Stimulated activated CD8-positive, alpha-beta memory T cell treated with anti-CD3 and anti-CD28 coated beads, Interleukin-15, amount 100 ng/mL, for 4 hours (primary cell): ENCODE data around the gene LRRC74A.

Source experiments
- DNase-seq, 2 donors: peaks; one replicate each; pipeline ENCODE4 v3.0.0-alpha.2; 2020; ENCODE audit warnings: low read depth in 2 of 2

Gene LRRC74A

DNA sequence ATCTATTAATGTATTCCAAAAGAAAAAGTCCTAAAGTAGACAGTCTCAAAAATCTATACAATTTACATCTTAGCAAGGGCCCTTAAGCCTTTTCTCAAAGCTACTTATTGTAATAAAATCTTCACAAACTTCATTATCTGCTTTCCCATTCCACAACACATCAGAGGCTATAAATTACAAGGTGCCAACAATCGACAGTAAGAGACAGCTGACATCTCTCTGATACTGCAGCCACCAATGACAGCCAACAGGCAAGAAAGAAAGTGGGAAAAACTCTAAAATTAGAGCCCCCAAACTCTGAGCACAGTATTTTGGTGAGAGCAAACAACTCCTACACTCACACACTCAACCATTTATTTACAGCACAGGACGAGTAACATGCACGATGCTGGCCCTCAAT lies 15.7 kb upstream of the LRRC74A start:
- no peak for DNase-seq

- no peak for DNase-seq
These were observed 15.2 kb upstream of the LRRC74A start for GRCh38 chr14:76810953-76811400.

GRCh38 chr14:76811561-76811960 lies 14.6 kb upstream of the LRRC74A start:
- no peak for DNase-seq

DNA sequence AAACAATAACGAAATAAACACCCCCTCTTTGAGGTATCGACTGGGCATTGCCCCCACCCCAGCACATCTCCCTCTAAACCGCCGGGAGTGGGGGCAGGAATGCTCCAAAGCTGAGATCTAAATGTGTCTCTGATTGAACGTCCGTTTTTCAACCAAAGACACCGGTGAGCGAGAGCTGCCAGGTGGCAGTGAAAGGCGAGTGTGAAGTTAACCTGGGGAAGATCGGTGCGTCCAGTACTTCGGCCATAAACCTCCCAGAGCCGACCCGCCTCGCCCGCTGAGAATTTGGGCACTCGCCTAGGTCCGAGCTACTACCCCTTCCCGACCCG lies 14.2 kb upstream of the LRRC74A start:
- no peak for DNase-seq

GRCh38 chr14:76812422-76813383 lies 13.5 kb upstream of the LRRC74A start, which contains the start of gene ANGEL1:
Gene ANGEL1 (minus strand): TSS chr14:76812882. CDS start chr14:76812827, 55 bp downstream.
- peak; percentile 95 for DNase-seq

DNA sequence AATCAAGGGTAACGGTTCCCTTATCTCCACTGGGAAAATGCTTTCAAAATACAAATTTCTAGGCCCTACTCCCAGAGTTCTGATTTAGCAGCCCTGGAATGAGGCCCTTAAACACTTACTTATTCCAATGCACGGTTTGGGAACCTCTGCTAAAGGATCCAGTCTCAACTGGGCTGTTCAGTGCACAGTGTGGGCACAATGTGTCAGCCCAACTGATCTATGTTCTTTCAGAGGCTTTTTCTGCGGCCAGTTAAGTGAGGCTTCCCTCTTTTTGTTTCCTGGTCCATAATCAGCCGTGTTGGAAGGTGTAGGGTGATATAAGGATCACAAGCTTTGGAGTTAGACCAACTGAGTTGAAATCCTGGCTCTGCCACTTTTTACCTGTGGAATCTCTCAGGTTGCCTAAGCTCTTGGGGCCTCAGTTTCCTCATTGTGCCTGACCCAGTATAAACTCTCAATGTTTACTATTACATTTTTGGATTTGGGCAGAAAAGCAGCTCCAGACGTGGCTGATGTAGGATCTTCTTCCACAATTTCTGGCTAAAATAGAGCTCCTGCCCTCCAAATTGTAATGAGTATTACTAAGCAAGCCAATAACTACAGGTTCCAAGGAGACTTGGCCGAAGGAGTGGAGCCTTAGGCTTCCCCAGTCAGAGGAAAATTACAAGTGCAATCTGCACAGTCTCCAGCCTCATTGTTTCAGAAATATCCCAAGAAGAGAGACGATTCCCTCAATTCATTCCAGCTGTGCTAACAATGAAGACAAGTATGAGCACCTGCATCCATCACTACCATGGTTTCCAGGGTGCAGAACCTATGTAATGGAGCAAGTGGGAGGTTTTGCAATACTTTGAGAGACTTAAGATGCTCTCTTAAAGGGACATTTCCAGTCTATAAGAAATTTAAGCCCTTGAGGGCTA lies 11.2 kb upstream of the LRRC74A start:
- DNase-seq, result no peak

GRCh38 chr14:76820700-76821099 lies 5.5 kb upstream of the LRRC74A start:
- DNase-seq, result no peak

DNA sequence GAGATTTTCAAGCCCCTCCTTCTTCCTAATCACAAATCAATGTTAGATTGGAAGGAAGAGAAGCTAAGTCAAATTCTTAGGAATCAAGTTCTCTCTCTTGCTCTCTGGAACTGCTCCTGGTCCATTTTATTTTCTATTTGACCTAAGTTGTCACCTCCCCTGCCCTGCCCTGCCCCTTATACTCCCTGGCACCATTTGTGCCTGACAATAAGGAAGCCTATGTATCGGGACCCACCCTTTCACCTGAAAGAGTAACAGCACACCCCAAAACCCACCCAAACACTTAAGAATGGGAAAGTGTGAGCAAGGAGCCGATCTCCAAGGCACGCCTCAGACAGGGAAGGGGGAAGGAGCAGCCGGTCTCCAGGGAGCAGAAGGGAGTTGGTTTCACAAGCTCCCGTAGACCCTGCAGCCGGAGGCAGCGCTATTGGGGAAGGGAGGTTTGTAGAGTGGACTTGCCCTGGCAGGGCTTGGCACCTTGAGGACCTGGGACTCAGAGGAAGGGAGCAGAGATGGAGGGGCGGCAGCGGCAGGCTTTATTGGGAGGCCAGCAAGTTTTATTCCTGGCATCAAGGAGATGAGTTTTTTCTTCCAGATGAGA lies 1.6 kb downstream of the LRRC74A start:
- DNase-seq, result no peak

DNA sequence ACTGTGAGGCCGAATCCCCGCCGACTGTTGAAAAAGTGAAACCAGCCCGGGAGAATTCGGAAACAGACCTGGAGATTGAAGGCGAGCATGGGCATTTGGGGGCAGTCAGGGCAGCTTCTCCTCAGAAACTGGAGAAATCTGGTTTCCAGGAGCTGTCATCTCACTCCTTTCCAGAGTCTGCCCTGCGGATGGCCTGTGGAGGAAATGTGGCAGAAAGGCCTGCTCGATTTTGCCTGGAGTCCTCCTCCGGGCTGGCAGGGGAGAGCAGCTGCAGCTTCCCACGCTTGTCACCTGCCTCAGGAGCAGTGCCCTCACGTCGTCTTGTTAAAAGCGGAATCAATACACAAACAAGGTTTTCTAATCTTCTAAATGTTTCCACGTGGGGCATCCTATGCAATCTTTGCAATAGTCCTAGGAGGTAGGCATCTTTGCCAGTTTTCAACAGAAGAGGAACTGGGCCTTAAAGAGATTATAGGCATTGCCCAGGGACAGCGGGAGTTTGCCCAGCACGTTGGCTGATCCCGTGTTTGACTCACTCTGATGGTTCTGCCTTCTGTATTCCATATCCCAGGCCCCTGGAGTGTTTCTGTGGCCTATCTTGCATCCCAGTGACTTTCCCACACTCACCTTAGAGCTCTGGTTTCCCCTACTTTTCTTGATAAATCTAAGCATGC lies 2.3 kb downstream of the LRRC74A start:
- DNase-seq, result no peak

GRCh38 chr14:76829013-76829365 lies 2.8 kb downstream of the LRRC74A start:
- DNase-seq, result no peak

DNA sequence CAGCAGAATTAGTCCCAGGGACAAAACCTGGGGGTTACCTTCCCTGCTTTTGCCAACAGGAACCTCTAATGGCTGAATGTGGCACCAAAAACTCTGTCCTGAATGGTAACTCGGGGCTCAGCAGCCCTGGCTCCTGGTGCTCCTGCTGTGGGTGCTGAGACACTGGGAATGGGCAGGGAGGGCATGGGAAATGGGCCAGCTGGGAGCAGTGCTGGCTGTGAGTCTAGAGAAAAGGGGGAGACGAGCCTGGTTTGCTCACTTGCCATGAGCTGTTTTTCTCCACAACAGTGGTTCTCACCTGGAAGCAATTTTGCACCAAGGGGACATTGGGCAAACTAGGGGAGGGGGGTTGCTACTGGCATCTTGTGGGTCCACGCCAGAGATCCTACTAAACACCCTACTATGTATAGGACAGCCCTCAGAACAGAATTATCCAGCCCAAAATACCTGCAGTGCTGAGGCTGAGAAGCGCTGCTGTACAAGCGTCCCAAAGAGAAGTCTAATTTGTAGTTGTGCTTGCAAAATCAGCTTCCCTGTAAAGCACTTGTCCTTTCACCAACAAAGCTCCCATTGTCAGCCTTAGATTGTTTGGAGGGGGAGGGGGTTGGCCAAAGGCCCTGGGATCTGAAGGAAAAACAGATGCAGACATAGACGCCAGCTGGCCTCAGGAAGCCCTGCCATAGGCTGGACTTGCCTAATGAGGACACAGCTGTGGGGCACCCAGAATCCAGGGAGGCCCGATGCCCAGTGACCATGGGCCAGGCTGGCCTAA lies 3.6 kb downstream of the LRRC74A start:
- DNase-seq, result no peak

- no peak for DNase-seq
These were observed 4.3 kb downstream of the LRRC74A start for GRCh38 chr14:76830556-76830955.

GRCh38 chr14:76832503-76832988 lies 6.3 kb downstream of the LRRC74A start:
- DNase-seq, result no peak

GRCh38 chr14:76833011-76833410 lies 6.8 kb downstream of the LRRC74A start:
- DNase-seq, result no peak

- DNase-seq, result no peak
These were observed 8.0 kb downstream of the LRRC74A start for GRCh38 chr14:76834241-76834661.

DNA sequence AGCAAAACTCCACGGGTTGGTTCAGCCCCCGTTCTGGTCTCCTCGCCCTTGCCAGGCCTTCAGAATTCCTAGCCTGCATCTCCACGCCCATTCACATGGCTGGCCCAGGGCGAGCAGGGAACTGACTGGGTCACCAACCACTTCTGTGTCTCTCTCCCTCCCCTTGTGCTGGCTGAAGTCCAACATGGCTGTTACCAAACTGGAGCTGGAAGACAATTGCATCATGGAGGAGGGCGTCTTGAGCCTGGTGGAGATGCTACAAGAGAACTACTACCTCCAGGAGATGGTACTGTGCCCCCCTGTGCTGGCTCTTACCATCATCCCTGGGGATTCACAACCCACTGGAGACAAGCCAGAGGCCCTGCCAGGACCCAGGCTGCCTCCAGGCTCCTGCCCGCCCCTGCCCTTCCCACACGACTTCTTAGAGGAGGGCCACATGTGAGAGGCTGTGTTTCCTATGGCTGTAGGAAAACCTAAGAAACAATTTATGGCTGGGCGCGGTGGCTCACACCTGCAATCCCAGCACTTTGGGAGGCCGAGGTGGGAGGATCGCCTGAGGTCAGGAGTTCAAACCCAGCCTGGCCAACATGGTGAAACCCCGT lies 9.9 kb downstream of the LRRC74A start:
- DNase-seq, result no peak

DNA sequence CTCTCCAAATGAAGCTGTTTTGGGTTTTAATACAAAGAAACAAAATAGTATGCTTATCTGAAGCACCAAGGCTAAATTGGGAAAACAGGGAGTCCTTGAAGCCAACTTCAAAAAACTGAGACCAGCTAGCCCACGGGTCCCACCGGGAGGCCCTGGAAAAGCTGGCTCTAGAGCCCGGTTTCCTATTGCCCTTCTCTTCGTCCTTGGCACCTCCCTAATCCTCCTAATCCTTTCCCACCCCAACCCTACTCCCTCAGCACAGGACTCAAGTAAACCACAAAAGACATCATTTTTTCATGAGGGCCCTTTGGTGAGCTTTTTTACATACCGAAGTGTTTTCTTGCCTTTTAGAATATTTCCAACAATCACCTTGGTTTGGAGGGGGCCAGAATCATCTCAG lies 11.3 kb downstream of the LRRC74A start:
- DNase-seq, result no peak

DNA sequence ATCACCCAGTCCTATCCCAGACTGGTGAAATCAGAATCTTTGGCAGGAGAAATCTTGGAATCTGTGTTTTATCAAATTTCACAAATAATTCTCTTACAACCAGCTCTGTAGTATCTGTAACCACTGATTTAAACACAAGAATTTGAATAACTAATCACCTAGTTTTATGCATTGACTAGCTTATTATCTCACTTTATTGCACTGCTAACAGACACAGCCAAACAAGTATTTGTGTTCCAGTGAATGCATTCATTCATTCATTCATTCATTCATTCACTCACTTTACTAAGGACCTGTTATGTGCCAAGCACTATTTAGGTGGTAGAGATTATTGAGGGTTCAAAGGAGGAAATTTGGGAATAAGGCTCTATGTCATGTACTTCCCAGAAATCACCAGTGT lies 16.2 kb downstream of the LRRC74A start:
- DNase-seq, result no peak

GRCh38 chr14:76844223-76844622 lies 18.0 kb downstream of the LRRC74A start:
- DNase-seq, result peak in 1 of 2 donors; percentile 32
